NCI-H2196 (cell line): ENCODE results near the gene PADI3.

Experiments used
- DNase-seq: peaks from one replicate; lab custom pipeline; 2025; ENCODE audit not compliant: unreplicated experiment; lab: John Stamatoyannopoulos, UW

The PADI3 gene

GRCh38 chr1:17214876-17215544 is 33.9 kb upstream of the PADI3 start:
- no peak for DNase-seq

GRCh38 chr1:17215545-17215890 is 33.4 kb upstream of the PADI3 start:
- no peak for DNase-seq

GRCh38 chr1:17216078-17216477 is 32.8 kb upstream of the PADI3 start:
- no peak for DNase-seq

- DNase-seq: no peak
These were observed 31.3 kb upstream of the PADI3 start for GRCh38 chr1:17217607-17218006.

- peak; percentile 52 for DNase-seq
These were observed 30.0 kb upstream of the PADI3 start for GRCh38 chr1:17218939-17219338.

- no peak for DNase-seq
These were observed 28.6 kb upstream of the PADI3 start for GRCh38 chr1:17220287-17220686.

- no peak for DNase-seq
These were observed 26.3 kb upstream of the PADI3 start for GRCh38 chr1:17222557-17222956.

GRCh38 chr1:17224434-17224833 is 24.5 kb upstream of the PADI3 start:
- no peak for DNase-seq

GRCh38 chr1:17225140-17225539 is 23.8 kb upstream of the PADI3 start:
- DNase-seq: no peak

- DNase-seq: no peak
These were observed 21.5 kb upstream of the PADI3 start for GRCh38 chr1:17227358-17227915.

- no peak for DNase-seq
These were observed 20.3 kb upstream of the PADI3 start for GRCh38 chr1:17228619-17229018.

GRCh38 chr1:17229379-17229778 is 19.5 kb upstream of the PADI3 start:
- no peak for DNase-seq

GRCh38 chr1:17230106-17230505 is 18.8 kb upstream of the PADI3 start:
- no peak for DNase-seq

- DNase-seq: no peak
These were observed 18.1 kb upstream of the PADI3 start for GRCh38 chr1:17230671-17231310.

- DNase-seq: peak; percentile 79
These were observed 15.9 kb upstream of the PADI3 start for GRCh38 chr1:17232759-17233661.

GRCh38 chr1:17233675-17234320 is 15.1 kb upstream of the PADI3 start:
- peak; percentile 95 for DNase-seq

GRCh38 chr1:17234405-17234804 is 14.5 kb upstream of the PADI3 start:
- no peak for DNase-seq

- DNase-seq: no peak
These were observed 13.6 kb upstream of the PADI3 start for GRCh38 chr1:17235135-17235885.

GRCh38 chr1:17236779-17237560 is 11.9 kb upstream of the PADI3 start:
- peak; percentile 96 for DNase-seq

GRCh38 chr1:17237561-17237903 is 11.4 kb upstream of the PADI3 start:
- DNase-seq: no peak
